HG03196 (cell line): ENCODE results near the gene PSRC1.

Experiments
- ATAC-seq: cut with Tn5 transposase; IDR thresholded peaks from one replicate; pipeline ENCODE4 v1.9.1; 2021; ENCODE audit not compliant: unreplicated experiment

PSRC1 gene

GRCh38 chr1:109259674-109260557, 23.0 kb downstream of the PSRC1 start:
- no peak for ATAC-seq

- no peak for ATAC-seq
These were observed 24.2 kb downstream of the PSRC1 start for GRCh38 chr1:109258481-109259466.

GRCh38 chr1:109257682-109258421, 25.1 kb downstream of the PSRC1 start:
- ATAC-seq, result no peak

- no peak for ATAC-seq
These were observed 25.8 kb downstream of the PSRC1 start for GRCh38 chr1:109256971-109257681.

- ATAC-seq, result no peak
These were observed 26.9 kb downstream of the PSRC1 start for GRCh38 chr1:109256085-109256484.

- no peak for ATAC-seq
These were observed 27.3 kb downstream of the PSRC1 start for GRCh38 chr1:109255678-109256077.

GRCh38 chr1:109255097-109255651, 27.8 kb downstream of the PSRC1 start:
- ATAC-seq, result no peak

- ATAC-seq, result no peak
These were observed 28.3 kb downstream of the PSRC1 start for GRCh38 chr1:109254621-109255096.

GRCh38 chr1:109253803-109254620, 28.9 kb downstream of the PSRC1 start:
- no peak for ATAC-seq

GRCh38 chr1:109252893-109253802, 29.8 kb downstream of the PSRC1 start:
- ATAC-seq, result no peak

- no peak for ATAC-seq
These were observed 30.6 kb downstream of the PSRC1 start for GRCh38 chr1:109252167-109252892.

GRCh38 chr1:109251277-109252166, 31.4 kb downstream of the PSRC1 start:
- ATAC-seq, result no peak

GRCh38 chr1:109250454-109251276, 32.3 kb downstream of the PSRC1 start:
- ATAC-seq, result no peak

- no peak for ATAC-seq
These were observed 33.1 kb downstream of the PSRC1 start for GRCh38 chr1:109249654-109250401.
